PC-3 (cell line): ENCODE measurements around the gene SEMA3D. TPM values are rescaled to one million over a fixed set of nuclear protein-coding genes. Genes with fewer than 3 reads are reported as not detected.

ENCODE experiments used
- ATAC-seq: fragments of 200-7000 bp; cut with Tn5 transposase; 2 replicates; pipeline ENCODE4 v1.9.1; 2020; ENCODE audit warnings: mild to moderate bottlenecking, moderate library complexity
- BruUV-seq: library from RNA; stranded (reverse); fragments of 400-500 nt; replicated peaks from 2 replicates; lab custom pipeline; 2021; lab: Mats Ljungman, UMichigan
- CTCF ChIA-PET: fragments of 300-600 bp; sonication (Branson Sonifier 250); formaldehyde crosslinking; loops from one replicate; lab custom pipeline; 2022; ENCODE audit warnings: antibody characterized with exemption; lab: Charles Lee
- POLR2A ChIA-PET: fragments of 300-600 bp; sonication (Branson Sonifier 250); formaldehyde crosslinking; loops from one replicate; lab custom pipeline; 2022; ENCODE audit warnings: antibody characterized with exemption; ENCODE audit not compliant: unreplicated experiment; lab: Charles Lee
- DNase-seq: peaks from one replicate; pipeline ENCODE4 v3.0.0-alpha.2; 2015
- H2AFZ ChIP-seq: fragments of 300-600 bp; sonication (generic); 2 replicates; pipeline ENCODE4 v1.6.0; 2016; ENCODE audit warnings: antibody characterized with exemption, low read length
- H3F3A ChIP-seq: fragments of 300-600 bp; sonication (generic); one replicate; pipeline ENCODE4 v1.6.0; 2017; ENCODE audit warnings: antibody characterized with exemption, low read length, control low read depth, mild to moderate bottlenecking; ENCODE audit not compliant: unreplicated experiment
- H3K27ac ChIP-seq: fragments of 300-600 bp; sonication (generic); 2 replicates; pipeline ENCODE4 v1.5.1; 2016; ENCODE audit warnings: mild to moderate bottlenecking, low read length
- H3K27me3 ChIP-seq: fragments of 300-600 bp; sonication (generic); 2 replicates; pipeline ENCODE4 v1.6.1; 2016; ENCODE audit warnings: low read length, mixed read lengths
- H3K36me3 ChIP-seq: fragments of 300-600 bp; sonication (generic); 2 replicates; pipeline ENCODE4 v1.6.1; 2016; ENCODE audit warnings: low read depth, mixed run types, low read length, mixed read lengths
- H3K4me1 ChIP-seq: fragments of 300-600 bp; sonication (generic); 2 replicates; pipeline ENCODE4 v1.5.1; 2016; ENCODE audit warnings: low read length; ENCODE audit not compliant: insufficient read depth
- H3K4me2 ChIP-seq: fragments of 300-600 bp; sonication (generic); 2 replicates; pipeline ENCODE4 v1.6.0; 2016; ENCODE audit warnings: low read length
- H3K4me3 ChIP-seq: fragments of 300-600 bp; sonication (generic); 2 replicates; pipeline ENCODE4 v1.5.1; 2016; ENCODE audit warnings: mild to moderate bottlenecking, low read length, mixed read lengths
- H3K79me2 ChIP-seq: fragments of 300-600 bp; sonication (generic); 2 replicates; pipeline ENCODE4 v1.6.1; 2017; ENCODE audit warnings: low read length, mixed read lengths
- H3K9ac ChIP-seq: fragments of 300-600 bp; sonication (generic); 2 replicates; pipeline ENCODE4 v1.6.0; 2016; ENCODE audit warnings: mild to moderate bottlenecking, low read length
- H3K9me2 ChIP-seq: fragments of 300-600 bp; sonication (generic); replicated peaks from 2 replicates; pipeline ENCODE4 v1.6.1; 2016; ENCODE audit warnings: mixed run types, low read length, mixed read lengths
- H3K9me3 ChIP-seq: fragments of 300-600 bp; sonication (generic); 2 replicates; pipeline ENCODE4 v1.6.1; 2016; ENCODE audit warnings: low read length, mixed read lengths
- H4K20me1 ChIP-seq: fragments of 300-600 bp; sonication (generic); 2 replicates; pipeline ENCODE4 v1.6.1; 2016; ENCODE audit warnings: low read length, mixed read lengths
- CTCF ChIP-seq: fragments of 300-600 bp; sonication (generic); conservative IDR thresholded peaks from 2 replicates; pipeline ENCODE4 v1.5.1; 2017; ENCODE audit warnings: antibody characterized with exemption, low read depth, mild to moderate bottlenecking, low read length
- EZH2 ChIP-seq: fragments of 300-600 bp; sonication (generic); IDR thresholded peaks from one replicate; pipeline ENCODE4 v1.6.1; 2017; ENCODE audit warnings: antibody characterized with exemption, mild to moderate bottlenecking, low read length; ENCODE audit not compliant: unreplicated experiment
- EZH2phosphoT487 ChIP-seq: fragments of 300-600 bp; sonication (generic); IDR thresholded peaks from 2 replicates; pipeline ENCODE4 v1.6.1; 2018; ENCODE audit warnings: mild to moderate bottlenecking, antibody characterized with exemption, low read length, borderline replicate concordance
- intact Hi-C: fragments of 100-400 bp; cut with micrococcal nuclease; formaldehyde crosslinking; loops from 2 replicates; pipeline ENCODE4 v1.9.0; 2023
- total RNA-seq: library from RNA; depleted of rRNA; stranded (reverse); fragments of >200 nt; gene quantifications from 2 replicates; pipeline ENCODE4 v1.2.3, GENCODE V29; 2014

SEMA3D gene
- total RNA-seq, 1 experiment from 2014 or later: 4.8 TPM

DNA sequence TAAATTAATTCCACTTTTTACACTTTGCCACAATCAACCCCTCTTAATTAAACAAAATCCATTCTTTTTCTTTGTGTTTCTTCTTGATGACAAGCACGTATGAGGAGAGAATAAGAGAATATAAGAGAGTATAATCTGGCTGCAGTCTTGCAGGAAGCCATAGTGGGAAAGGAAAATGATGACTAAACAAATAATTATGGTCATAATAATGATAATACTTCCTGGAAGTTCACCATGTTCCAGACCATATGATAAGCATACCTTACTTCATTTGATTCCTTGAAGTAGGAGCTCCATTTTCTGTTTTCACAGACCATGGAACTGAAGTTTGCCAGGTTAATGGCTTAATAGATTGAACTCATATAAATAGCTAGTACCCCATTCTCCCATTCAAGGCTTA, 237.8 kb downstream of the SEMA3D start:
- TF ChIP-seq EZH2: no peak
- no peak for TF ChIP-seq EZH2phosphoT487
- no peak for TF ChIP-seq CTCF
- H4K20me1 ChIP-seq: no peaks in the 10 kb centered on the region
- no peak overlapping the region for H3K4me2 ChIP-seq
- ChIA-PET CTCF (no interaction called here), POLR2A (interaction anchor here (0.6 kb wide), 1 partner anchor 189 kb away, joined by 3 read pairs; no protein-coding TSS in a partner anchor)
- H3K36me3 ChIP-seq: no peaks in the 10 kb centered on the region
- no peak overlapping the region for H3K4me3 ChIP-seq
- no peak overlapping the region for H3K27ac ChIP-seq
- no peaks in the 10 kb centered on the region for H3K79me2 ChIP-seq
- no peaks in the 10 kb centered on the region for H3K9me2 ChIP-seq
- BruUV-seq: no TSS peak
- no peak overlapping the region for H2AFZ ChIP-seq
- DNase-seq (no peak), ATAC-seq (no peak)
- H3K4me1 ChIP-seq: no peaks in the 10 kb centered on the region
- H3F3A ChIP-seq: no peaks in the 10 kb centered on the region
- H3K27me3 ChIP-seq: no peaks in the 10 kb centered on the region
- no peak overlapping the region for H3K9ac ChIP-seq
- intact Hi-C loops: no loop called here
- H3K9me3 ChIP-seq: no peaks in the 10 kb centered on the region

DNA sequence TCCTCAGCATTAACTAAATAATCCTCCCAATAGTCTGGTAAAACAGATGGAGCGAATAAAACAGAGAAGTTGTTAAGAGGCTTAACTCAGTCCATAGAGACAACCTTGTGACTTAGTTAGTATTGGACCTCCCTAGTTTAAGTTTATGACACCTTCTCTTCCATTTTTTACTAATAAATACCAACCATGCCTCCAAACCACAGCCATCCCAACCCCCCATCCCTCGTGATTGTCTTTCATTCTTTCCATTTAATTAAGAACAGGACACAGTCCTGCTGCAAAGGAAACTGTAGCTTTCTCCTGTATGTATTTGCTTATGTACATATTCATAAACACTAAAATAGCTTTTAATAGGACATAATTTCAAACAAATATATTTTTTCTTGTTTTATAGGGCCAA, 238.2 kb downstream of the SEMA3D start:
- intact Hi-C loops: no loop called here
- H3K27ac ChIP-seq: no peak overlapping the region
- BruUV-seq: no TSS peak
- H3K27me3 ChIP-seq: no peaks in the 10 kb centered on the region
- H3K9me2 ChIP-seq: no peaks in the 10 kb centered on the region
- no peak for DNase-seq
- no peaks in the 10 kb centered on the region for H3K9me3 ChIP-seq
- ChIA-PET CTCF (no interaction called here), POLR2A (no interaction called here)
- no peaks in the 10 kb centered on the region for H4K20me1 ChIP-seq
- TF ChIP-seq EZH2phosphoT487 (no peak), CTCF (no peak), EZH2 (no peak)
- no peaks in the 10 kb centered on the region for H3K36me3 ChIP-seq
- no peak overlapping the region for H3K9ac ChIP-seq
- no peak overlapping the region for H3K4me3 ChIP-seq
- no peak for ATAC-seq
- H2AFZ ChIP-seq: no peak overlapping the region
- H3K4me2 ChIP-seq: no peak overlapping the region
- H3K4me1 ChIP-seq: no peaks in the 10 kb centered on the region
- H3F3A ChIP-seq: no peaks in the 10 kb centered on the region
- no peaks in the 10 kb centered on the region for H3K79me2 ChIP-seq

DNA sequence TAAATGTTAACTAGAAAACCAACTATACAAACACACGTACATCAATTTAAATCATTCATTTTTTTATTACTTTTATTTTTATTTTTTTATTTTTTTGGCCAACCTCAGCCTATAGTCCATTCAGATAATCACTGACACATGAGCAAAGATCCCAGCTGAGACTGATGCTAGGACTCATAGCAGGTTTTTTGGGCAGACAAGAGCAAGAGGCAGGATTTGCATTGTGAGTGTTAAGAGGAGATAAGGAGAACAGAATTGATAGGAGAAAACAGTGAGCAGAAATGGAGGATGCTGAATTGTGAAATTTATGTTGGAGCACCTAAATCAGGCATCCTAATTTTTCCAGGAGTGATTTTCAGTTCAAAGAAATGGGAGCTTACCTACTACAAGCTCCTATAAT, 240.3 kb downstream of the SEMA3D start:
- H3K79me2 ChIP-seq: no peaks in the 10 kb centered on the region
- CTCF ChIA-PET: no interaction called here
- no TSS peak for BruUV-seq

More for the DNA sequence above, 240.3 kb downstream of the SEMA3D start:
- Histone ChIP-seq H3K9me2 (no peaks in the 10 kb centered on the region), H2AFZ (no peak overlapping the region), H3K4me2 (no peak overlapping the region), H3K9ac (no peak overlapping the region), H3K27ac (no peak overlapping the region), H3K4me3 (no peak overlapping the region), H3K4me1 (no peaks in the 10 kb centered on the region), H3K9me3 (no peaks in the 10 kb centered on the region), H3F3A (no peaks in the 10 kb centered on the region), H4K20me1 (no peaks in the 10 kb centered on the region), H3K27me3 (no peaks in the 10 kb centered on the region), H3K36me3 (no peaks in the 10 kb centered on the region)
- intact Hi-C loops: no loop called here
- ATAC-seq: no peak
- DNase-seq: no peak
- TF ChIP-seq EZH2: no peak
- no peak for TF ChIP-seq CTCF
- no peak for TF ChIP-seq EZH2phosphoT487
- POLR2A ChIA-PET: no interaction called here
